ENCODE data around the gene EVL. TPM values are rescaled to one million over a fixed set of nuclear protein-coding genes. Genes with fewer than 3 reads are reported as not detected.

Gene EVL
- total RNA-seq, 4 donors from 2014 or later = 22.8 to 86.4 (median 45.2) TPM

GRCh38 chr14:100168506-100168905 is 103.3 kb downstream of the EVL start:
- H3K27me3 ChIP-seq = peaks cover 8% of the 10 kb centered on the region
- H3K27ac ChIP-seq = no peak overlapping the region
- H3K4me1 ChIP-seq = peaks cover 6 to 20% (median 15%) of the 10 kb centered on the region in 4 donors
- in situ Hi-C loops (cut with MboI; ENCODE audit: low pct_ligation_motif_present in 1 of 4, low pct_unique_long_range_greater_than_20kb in 1 of 4, low sequenced_read_pairs in 3 of 4) = no loop called here
- no peak overlapping the region for H3K4me3 ChIP-seq
- H3K36me3 ChIP-seq = no peaks in the 10 kb centered on the region
- 79% methylated on average over 1 of the region's 1 CpG; no CpG with 5 or more reads in 1 of the 2 donors for WGBS, 2 donors (ENCODE audit: low coverage in 1 of 2)
- intact Hi-C loops (cut with DNase I; ENCODE audit: low total_unique reads) = no loop called here
- H3K9me3 ChIP-seq = no peaks in the 10 kb centered on the region
- no peak for DNase-seq
- TF ChIP-seq POLR2A (IDR thresholded peaks at IDR 0.05) = no peak
- TF ChIP-seq POLR2AphosphoS5 (IDR thresholded peaks at IDR 0.05) = no peak
- TF ChIP-seq EP300 (IDR thresholded peaks at IDR 0.05; ENCODE audit: low read depth) = no peak
- TF ChIP-seq CTCF (IDR thresholded peaks at IDR 0.05) = no peak

GRCh38 chr14:100170880-100171279 is 105.7 kb downstream of the EVL start:
- in situ Hi-C loops (cut with MboI; ENCODE audit: low pct_ligation_motif_present in 1 of 4, low pct_unique_long_range_greater_than_20kb in 1 of 4, low sequenced_read_pairs in 3 of 4) = no loop called here
- 94 to 100% methylated on average over 2 of the region's 2 CpGs for WGBS, 2 donors (ENCODE audit: low coverage in 1 of 2)
- Histone ChIP-seq H3K9me3 (no peaks in the 10 kb centered on the region), H3K36me3 (no peaks in the 10 kb centered on the region), H3K27ac (no peak overlapping the region), H3K4me1 (peaks cover 6 to 12% (median 9%) of the 10 kb centered on the region in 4 donors), H3K4me3 (no peak overlapping the region), H3K27me3 (peaks cover 8% of the 10 kb centered on the region)
- intact Hi-C loops (cut with DNase I; ENCODE audit: low total_unique reads) = no loop called here
- TF ChIP-seq POLR2A (IDR thresholded peaks at IDR 0.05) (no peak), CTCF (IDR thresholded peaks at IDR 0.05) (no peak), POLR2AphosphoS5 (IDR thresholded peaks at IDR 0.05) (no peak), EP300 (IDR thresholded peaks at IDR 0.05; ENCODE audit: low read depth) (no peak)
- no peak for DNase-seq

- intact Hi-C loops (cut with DNase I; ENCODE audit: low total_unique reads) = no loop called here
- Histone ChIP-seq H3K27me3 (no peaks in the 10 kb centered on the region), H3K27ac (no peak overlapping the region), H3K4me1 (peaks cover 0 to 5% (median 2%) of the 10 kb centered on the region in 4 donors), H3K36me3 (no peaks in the 10 kb centered on the region), H3K4me3 (no peak overlapping the region), H3K9me3 (no peaks in the 10 kb centered on the region)
- in situ Hi-C loops (cut with MboI; ENCODE audit: low pct_ligation_motif_present in 1 of 4, low pct_unique_long_range_greater_than_20kb in 1 of 4, low sequenced_read_pairs in 3 of 4) = no loop called here
- no peak for DNase-seq
- TF ChIP-seq POLR2AphosphoS5 (IDR thresholded peaks at IDR 0.05) (no peak), EP300 (IDR thresholded peaks at IDR 0.05; ENCODE audit: low read depth) (no peak), CTCF (IDR thresholded peaks at IDR 0.05) (no peak), POLR2A (IDR thresholded peaks at IDR 0.05) (no peak)
- WGBS, 2 donors (ENCODE audit: low coverage in 1 of 2) = 71 to 87% methylated on average over 1 to 5 of the region's 5 CpGs
Observed at GRCh38 chr14:100172811-100173210, 107.6 kb downstream of the EVL start.

GRCh38 chr14:100173353-100173752 is 108.1 kb downstream of the EVL start:
- no peak overlapping the region for H3K27ac ChIP-seq
- 77 to 100% methylated on average over 1 to 7 of the region's 7 CpGs for WGBS, 2 donors (ENCODE audit: low coverage in 1 of 2)
- no peaks in the 10 kb centered on the region for H3K9me3 ChIP-seq
- peaks cover 0 to 6% (median 2%) of the 10 kb centered on the region in 4 donors for H3K4me1 ChIP-seq
- in situ Hi-C loops (cut with MboI; ENCODE audit: low pct_ligation_motif_present in 1 of 4, low pct_unique_long_range_greater_than_20kb in 1 of 4, low sequenced_read_pairs in 3 of 4) (no loop called here), intact Hi-C loops (cut with DNase I; ENCODE audit: low total_unique reads) (no loop called here)
- H3K27me3 ChIP-seq = no peaks in the 10 kb centered on the region
- TF ChIP-seq EP300 (IDR thresholded peaks at IDR 0.05; ENCODE audit: low read depth) = no peak
- no peak for TF ChIP-seq CTCF (IDR thresholded peaks at IDR 0.05)
- TF ChIP-seq POLR2AphosphoS5 (IDR thresholded peaks at IDR 0.05) = no peak
- TF ChIP-seq POLR2A (IDR thresholded peaks at IDR 0.05) = no peak
- H3K4me3 ChIP-seq = no peak overlapping the region
- DNase-seq = no peak
- H3K36me3 ChIP-seq = no peaks in the 10 kb centered on the region
